Cardiac muscle cell (in vitro differentiated cells and primary cell): ENCODE measurements around the gene ALG12. TPM values are rescaled to one million over a fixed set of nuclear protein-coding genes. Genes with fewer than 3 reads are reported as not detected.

Experiments used
- DNase-seq, 2 donors: peaks; one replicate each; pipeline versions ENCODE4 v3.0.0 to v3.0.0-alpha.2; 2010 to 2017; ENCODE audit warnings: low read depth in 1 of 2, low spot score in 1 of 2
- H3K27ac ChIP-seq: fragments of 200-600 bp; sonication (generic); 2 replicates; pipeline ENCODE4 v1.5.1; 2016
- H3K27me3 ChIP-seq: fragments of 200-600 bp; sonication (generic); 2 replicates; pipeline ENCODE4 v1.6.0; 2016; ENCODE audit warnings: control low read depth
- H3K36me3 ChIP-seq: fragments of 200-600 bp; sonication (generic); 2 replicates; pipeline ENCODE4 v1.5.1; 2016; ENCODE audit warnings: control low read depth
- H3K4me1 ChIP-seq: fragments of 200-600 bp; sonication (generic); 2 replicates; pipeline ENCODE4 v1.8.1; 2017; ENCODE audit warnings: low read depth, mild to moderate bottlenecking, mixed run types
- H3K4me3 ChIP-seq: fragments of 200-600 bp; sonication (generic); 2 replicates; pipeline ENCODE4 v1.5.1; 2016; ENCODE audit warnings: mild to moderate bottlenecking
- H3K9me3 ChIP-seq: fragments of 200-600 bp; sonication (generic); 2 replicates; pipeline ENCODE4 v1.5.1; 2017; ENCODE audit warnings: low read depth, mild to moderate bottlenecking, control low read depth
- polyA plus RNA-seq: library from polyadenylated mRNA; unstranded; fragments of >200 nt; fragmentation: Nextera tagmentation; extraction: Ambion mirVana; gene quantifications from 2 replicates; pipeline ENCODE4 v1.2.1, GENCODE V29; 2016
- total RNA-seq: library from RNA; depleted of rRNA; stranded (reverse); fragments of >200 nt; gene quantifications from 2 replicates; pipeline ENCODE4 v1.2.3, GENCODE V29; 2016
- TF ChIP-seq, protein P1 (sequence below): IDR thresholded peaks from 2 replicates; pipeline ENCODE4 v1.5.1; 2012; ENCODE audit warnings: low read depth, mild to moderate bottlenecking, low read length

ALG12 gene
- total and polyA plus RNA-seq, 2 experiments from 2014 or later = 10.5 to 38.0 TPM

DNA sequence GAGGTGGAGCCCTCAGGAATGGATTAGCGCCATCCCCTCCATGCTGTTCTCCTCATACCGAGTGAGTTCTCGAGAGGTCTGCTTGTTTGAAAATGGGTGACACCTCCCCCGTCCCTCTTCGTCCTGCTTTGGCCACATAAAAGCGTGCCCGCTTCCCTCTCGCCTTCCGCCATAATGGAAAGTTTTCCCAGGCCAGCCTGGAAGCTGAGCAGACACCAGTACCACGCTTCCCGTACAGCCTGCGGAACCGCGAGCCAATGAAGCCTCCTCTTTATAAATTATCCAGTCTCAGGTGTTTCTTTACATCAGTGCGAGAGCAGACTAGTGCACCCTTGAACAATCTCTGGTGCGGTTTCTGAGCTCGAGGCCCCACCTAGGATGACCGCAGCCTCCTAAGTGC lies 12.8 kb downstream of the ALG12 start:
- peaks cover 4% of the 10 kb centered on the region for H3K36me3 ChIP-seq
- H3K27me3 ChIP-seq = no peaks in the 10 kb centered on the region
- no peak overlapping the region for H3K27ac ChIP-seq
- TF ChIP-seq, protein P1, sequence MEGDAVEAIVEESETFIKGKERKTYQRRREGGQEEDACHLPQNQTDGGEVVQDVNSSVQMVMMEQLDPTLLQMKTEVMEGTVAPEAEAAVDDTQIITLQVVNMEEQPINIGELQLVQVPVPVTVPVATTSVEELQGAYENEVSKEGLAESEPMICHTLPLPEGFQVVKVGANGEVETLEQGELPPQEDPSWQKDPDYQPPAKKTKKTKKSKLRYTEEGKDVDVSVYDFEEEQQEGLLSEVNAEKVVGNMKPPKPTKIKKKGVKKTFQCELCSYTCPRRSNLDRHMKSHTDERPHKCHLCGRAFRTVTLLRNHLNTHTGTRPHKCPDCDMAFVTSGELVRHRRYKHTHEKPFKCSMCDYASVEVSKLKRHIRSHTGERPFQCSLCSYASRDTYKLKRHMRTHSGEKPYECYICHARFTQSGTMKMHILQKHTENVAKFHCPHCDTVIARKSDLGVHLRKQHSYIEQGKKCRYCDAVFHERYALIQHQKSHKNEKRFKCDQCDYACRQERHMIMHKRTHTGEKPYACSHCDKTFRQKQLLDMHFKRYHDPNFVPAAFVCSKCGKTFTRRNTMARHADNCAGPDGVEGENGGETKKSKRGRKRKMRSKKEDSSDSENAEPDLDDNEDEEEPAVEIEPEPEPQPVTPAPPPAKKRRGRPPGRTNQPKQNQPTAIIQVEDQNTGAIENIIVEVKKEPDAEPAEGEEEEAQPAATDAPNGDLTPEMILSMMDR = no peak
- H3K4me1 ChIP-seq = no peaks in the 10 kb centered on the region
- no peaks in the 10 kb centered on the region for H3K9me3 ChIP-seq
- DNase-seq = no peak
- no peak overlapping the region for H3K4me3 ChIP-seq

DNA sequence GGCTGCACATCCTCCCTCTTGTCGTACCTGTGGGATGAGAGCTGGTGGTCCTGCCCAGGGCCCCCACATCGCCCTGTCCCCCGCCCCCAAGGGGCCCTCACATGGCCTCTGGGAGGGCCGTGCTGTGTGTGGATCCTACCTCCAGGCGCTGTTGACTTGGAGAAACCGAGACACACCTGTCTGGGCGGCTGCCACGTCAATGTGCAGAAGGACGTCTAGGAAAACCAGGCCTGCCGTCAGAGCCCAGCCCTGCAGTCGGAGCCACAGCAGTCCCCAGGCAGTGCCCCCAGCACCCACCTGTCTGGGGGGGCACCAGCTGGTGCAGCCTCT lies 14.2 kb downstream of the ALG12 start:
- Histone ChIP-seq H3K4me3 (no peak overlapping the region), H3K27me3 (no peaks in the 10 kb centered on the region), H3K27ac (no peak overlapping the region), H3K4me1 (no peaks in the 10 kb centered on the region), H3K9me3 (no peaks in the 10 kb centered on the region), H3K36me3 (peaks cover 4% of the 10 kb centered on the region)
- TF ChIP-seq, protein P1 = no peak
- DNase-seq = no peak

DNA sequence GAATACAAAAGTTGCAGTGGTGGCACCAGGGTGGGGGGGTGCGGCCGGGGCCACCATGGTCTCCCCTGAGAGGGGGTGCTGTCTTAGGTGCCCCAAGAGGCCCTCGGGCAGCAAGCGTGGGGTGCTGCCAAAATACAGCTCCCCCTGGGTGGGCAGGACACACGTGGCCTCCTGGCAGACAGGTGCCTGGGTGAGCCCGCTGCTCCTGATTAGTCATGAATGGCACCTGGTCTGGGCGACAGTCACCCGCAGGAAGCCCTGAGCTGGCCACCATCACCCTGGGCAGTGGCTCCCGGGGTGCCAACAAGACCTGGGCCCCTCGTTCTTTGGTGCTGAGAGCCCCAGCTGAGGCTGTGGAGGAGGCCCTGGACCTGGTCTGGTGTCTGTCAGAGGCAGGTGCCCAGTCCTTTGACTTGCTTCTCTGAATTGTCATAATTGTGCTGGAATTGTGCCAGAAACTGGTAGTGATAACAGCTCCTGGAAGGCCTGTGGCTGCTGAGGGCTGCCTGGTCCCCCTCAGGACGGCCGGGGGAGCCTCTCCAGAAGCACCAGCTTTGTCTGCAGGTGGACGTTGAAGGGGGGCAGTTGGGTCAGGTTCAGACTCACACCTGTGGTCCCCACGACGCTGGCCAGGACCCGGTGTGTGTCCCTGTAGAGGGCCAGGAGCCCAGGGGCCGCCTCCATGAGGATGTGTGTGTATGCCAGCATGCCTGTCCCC lies 14.8 kb downstream of the ALG12 start:
- peak in 1 of 2 donors; percentile 61 for DNase-seq
- H3K27ac ChIP-seq = no peak overlapping the region
- TF ChIP-seq, protein P1 = no peak
- H3K27me3 ChIP-seq = no peaks in the 10 kb centered on the region
- H3K4me3 ChIP-seq = no peak overlapping the region
- H3K9me3 ChIP-seq = no peaks in the 10 kb centered on the region
- H3K4me1 ChIP-seq = no peaks in the 10 kb centered on the region
- peaks cover 4% of the 10 kb centered on the region for H3K36me3 ChIP-seq

DNA sequence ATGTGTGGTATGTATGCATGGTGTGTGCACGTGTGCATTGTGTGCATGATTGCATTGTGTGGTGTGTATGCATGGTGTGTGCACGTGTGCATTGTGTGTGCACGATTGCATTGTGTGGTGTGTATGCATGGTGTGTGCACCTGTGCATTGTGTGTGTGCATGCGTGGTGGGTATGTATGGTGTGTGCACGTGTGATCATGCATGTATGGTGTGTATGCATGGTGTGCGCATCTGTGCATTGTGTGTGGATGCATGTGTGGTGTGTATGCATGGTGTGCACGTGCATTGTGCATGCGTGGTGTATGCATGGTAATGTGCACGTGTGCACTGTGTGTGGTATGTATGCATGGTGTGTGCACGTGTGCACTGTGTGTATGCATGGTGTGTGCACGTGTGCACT lies 16.8 kb downstream of the ALG12 start:
- TF ChIP-seq, protein P1 = no peak
- H3K27me3 ChIP-seq = no peaks in the 10 kb centered on the region
- H3K27ac ChIP-seq = no peak overlapping the region
- no peak for DNase-seq
- no peaks in the 10 kb centered on the region for H3K36me3 ChIP-seq
- H3K4me1 ChIP-seq = no peaks in the 10 kb centered on the region
- H3K4me3 ChIP-seq = no peak overlapping the region
- no peaks in the 10 kb centered on the region for H3K9me3 ChIP-seq

DNA sequence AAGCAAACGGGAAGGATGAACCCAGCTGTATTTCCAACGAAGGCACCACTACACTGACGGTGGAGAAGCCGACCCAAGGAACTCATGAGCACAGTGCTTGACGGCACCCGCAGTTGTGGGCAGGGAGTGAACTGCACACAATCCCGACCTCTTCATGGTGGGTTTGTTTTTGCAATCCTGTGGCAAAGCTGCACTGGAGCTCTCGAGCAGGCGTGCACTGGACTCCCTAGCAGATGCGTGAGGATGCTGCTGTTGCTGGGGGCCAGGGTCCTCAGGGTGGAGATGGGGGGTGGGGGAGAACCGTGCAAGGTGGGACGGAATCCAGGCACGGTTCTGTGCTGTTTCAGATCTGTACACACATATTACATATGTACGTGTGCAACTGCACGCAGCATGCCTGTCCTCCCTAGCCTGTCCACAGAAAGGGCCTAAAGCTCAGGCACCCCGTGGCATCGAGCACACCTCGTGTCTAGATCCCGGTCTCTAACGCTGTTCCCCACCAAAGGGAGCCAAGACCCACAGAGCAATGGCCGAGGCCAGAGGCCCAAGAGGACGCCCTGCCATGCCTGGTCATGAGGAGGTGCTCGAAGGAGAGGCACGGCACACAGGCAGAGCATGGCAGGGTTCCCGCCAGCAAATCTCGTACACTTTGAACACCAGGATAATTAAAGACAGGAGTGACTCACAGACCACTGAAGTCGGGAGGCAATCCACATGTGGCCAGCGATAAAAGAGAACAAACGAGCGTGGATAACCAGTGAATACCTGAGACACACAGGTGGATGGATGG lies 17.6 kb downstream of the ALG12 start:
- H3K9me3 ChIP-seq = no peaks in the 10 kb centered on the region

More for the DNA sequence above, 17.6 kb downstream of the ALG12 start:
- Histone ChIP-seq H3K4me3 (no peak overlapping the region), H3K36me3 (no peaks in the 10 kb centered on the region), H3K4me1 (no peaks in the 10 kb centered on the region), H3K27ac (no peak overlapping the region), H3K27me3 (no peaks in the 10 kb centered on the region)
- TF ChIP-seq, protein P1 = no peak
- DNase-seq = no peak
